ENCODE measurements around the gene FAM3C.
"Not testable (repeated sequence)": the region's sequence is repeated elsewhere in the genome, so short reads cannot be mapped to it uniquely, and the experiment has no call there.

The FAM3C gene

DNA sequence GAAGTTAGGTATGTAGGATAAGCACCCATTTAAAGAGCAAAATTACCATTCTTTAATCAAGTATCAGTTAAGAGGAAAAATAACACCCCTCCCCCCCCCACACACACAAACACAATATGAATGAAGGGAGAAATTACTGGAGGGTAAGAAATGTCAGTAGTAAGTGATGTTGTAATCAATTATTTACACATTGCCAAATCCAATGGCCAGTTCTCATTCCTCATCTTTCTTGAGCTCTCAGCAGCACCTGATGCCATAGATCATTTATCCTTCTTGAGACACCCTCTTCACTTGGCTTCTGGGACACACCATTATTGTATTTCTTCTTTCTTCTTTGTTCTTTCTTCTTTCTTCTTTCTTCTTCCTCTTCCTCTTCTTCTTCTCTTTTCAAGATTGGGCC, 33.7 kb upstream of the FAM3C start:
- H3K27me3 ChIP-seq (ENCODE audit: control insufficient read depth, low read length) = no peaks in the 10 kb centered on the region
- H3K9me3 ChIP-seq (ENCODE audit: control insufficient read depth, insufficient read depth, low read length) = no peaks in the 10 kb centered on the region
- H3K36me3 ChIP-seq (ENCODE audit: control insufficient read depth, low read length) = no peaks in the 10 kb centered on the region
- no peaks in the 10 kb centered on the region for H4K20me1 ChIP-seq (ENCODE audit: control insufficient read depth, insufficient read depth, low read depth, low read length)
- H3K79me2 ChIP-seq (ENCODE audit: control insufficient read depth, low read length) = no peaks in the 10 kb centered on the region
- H3K27ac ChIP-seq (ENCODE audit: low read depth, low read length) = no peak overlapping the region
- TF ChIP-seq EZH2phosphoT487 (IDR thresholded peaks at IDR 0.05; ENCODE audit: borderline replicate concordance, low read length) = no peak
- no peak overlapping the region for H3K4me2 ChIP-seq (ENCODE audit: low read length)
- H3K9me2 ChIP-seq (replicated peaks; ENCODE audit: control insufficient read depth, low read length) = no peaks in the 10 kb centered on the region
- H3K4me3 ChIP-seq (ENCODE audit: low read length) = no peak overlapping the region
- H3K4me1 ChIP-seq (ENCODE audit: control insufficient read depth, low read length) = peaks cover 12% of the 10 kb centered on the region
- H3F3A ChIP-seq (ENCODE audit: control insufficient read depth, insufficient read depth) = no peaks in the 10 kb centered on the region

DNA sequence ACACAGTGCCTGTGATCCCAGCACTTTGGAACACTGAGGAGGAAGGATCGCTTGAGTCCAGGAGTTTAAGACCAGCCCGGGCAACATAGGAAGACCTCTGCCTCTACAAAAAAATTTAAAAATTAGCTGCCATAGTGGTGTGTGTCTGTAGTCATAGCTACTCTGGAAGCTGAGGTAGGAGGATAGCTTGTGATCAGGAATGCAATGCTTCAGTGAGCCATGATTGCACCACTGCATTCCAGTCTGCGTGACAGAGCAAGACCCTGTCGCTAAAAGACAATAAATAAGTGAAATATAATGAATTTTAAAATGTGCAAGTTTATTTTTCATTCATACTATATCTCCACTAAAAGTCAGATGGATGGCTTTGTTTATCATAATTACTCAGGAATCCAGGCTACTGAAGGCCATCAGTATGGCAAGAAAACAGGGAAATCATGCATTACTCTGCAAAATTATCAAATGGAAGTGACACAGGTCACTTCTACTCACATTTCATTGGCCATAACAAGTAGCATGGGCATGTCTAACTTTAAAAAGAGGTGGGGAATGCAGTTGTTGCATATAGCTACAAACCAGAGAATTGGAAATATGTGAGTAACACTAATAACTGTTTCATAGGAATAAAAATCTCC, 32.9 kb upstream of the FAM3C start:
- H3K4me1 ChIP-seq (ENCODE audit: control insufficient read depth, low read length) = peaks cover 12% of the 10 kb centered on the region
- no peak for TF ChIP-seq EZH2phosphoT487 (IDR thresholded peaks at IDR 0.05; ENCODE audit: borderline replicate concordance, low read length)
- TF ChIP-seq, protein P1, sequence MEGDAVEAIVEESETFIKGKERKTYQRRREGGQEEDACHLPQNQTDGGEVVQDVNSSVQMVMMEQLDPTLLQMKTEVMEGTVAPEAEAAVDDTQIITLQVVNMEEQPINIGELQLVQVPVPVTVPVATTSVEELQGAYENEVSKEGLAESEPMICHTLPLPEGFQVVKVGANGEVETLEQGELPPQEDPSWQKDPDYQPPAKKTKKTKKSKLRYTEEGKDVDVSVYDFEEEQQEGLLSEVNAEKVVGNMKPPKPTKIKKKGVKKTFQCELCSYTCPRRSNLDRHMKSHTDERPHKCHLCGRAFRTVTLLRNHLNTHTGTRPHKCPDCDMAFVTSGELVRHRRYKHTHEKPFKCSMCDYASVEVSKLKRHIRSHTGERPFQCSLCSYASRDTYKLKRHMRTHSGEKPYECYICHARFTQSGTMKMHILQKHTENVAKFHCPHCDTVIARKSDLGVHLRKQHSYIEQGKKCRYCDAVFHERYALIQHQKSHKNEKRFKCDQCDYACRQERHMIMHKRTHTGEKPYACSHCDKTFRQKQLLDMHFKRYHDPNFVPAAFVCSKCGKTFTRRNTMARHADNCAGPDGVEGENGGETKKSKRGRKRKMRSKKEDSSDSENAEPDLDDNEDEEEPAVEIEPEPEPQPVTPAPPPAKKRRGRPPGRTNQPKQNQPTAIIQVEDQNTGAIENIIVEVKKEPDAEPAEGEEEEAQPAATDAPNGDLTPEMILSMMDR (IDR thresholded peaks at IDR 0.05; ENCODE audit: low read depth, low read length, poor library complexity, severe bottlenecking) = no peak
- H3K9me2 ChIP-seq (replicated peaks; ENCODE audit: control insufficient read depth, low read length) = no peaks in the 10 kb centered on the region
- H3K9me3 ChIP-seq (ENCODE audit: control insufficient read depth, insufficient read depth, low read length) = no peaks in the 10 kb centered on the region
- no peaks in the 10 kb centered on the region for H3K79me2 ChIP-seq (ENCODE audit: control insufficient read depth, low read length)
- H3K36me3 ChIP-seq (ENCODE audit: control insufficient read depth, low read length) = no peaks in the 10 kb centered on the region
- no peaks in the 10 kb centered on the region for H4K20me1 ChIP-seq (ENCODE audit: control insufficient read depth, insufficient read depth, low read depth, low read length)
- H3K27me3 ChIP-seq (ENCODE audit: control insufficient read depth, low read length) = no peaks in the 10 kb centered on the region
- H3K4me2 ChIP-seq (ENCODE audit: low read length) = no peak overlapping the region
- no peaks in the 10 kb centered on the region for H3F3A ChIP-seq (ENCODE audit: control insufficient read depth, insufficient read depth)
- H3K27ac ChIP-seq (ENCODE audit: low read depth, low read length) = no peak overlapping the region
- H3K4me3 ChIP-seq (ENCODE audit: low read length) = no peak overlapping the region

DNA sequence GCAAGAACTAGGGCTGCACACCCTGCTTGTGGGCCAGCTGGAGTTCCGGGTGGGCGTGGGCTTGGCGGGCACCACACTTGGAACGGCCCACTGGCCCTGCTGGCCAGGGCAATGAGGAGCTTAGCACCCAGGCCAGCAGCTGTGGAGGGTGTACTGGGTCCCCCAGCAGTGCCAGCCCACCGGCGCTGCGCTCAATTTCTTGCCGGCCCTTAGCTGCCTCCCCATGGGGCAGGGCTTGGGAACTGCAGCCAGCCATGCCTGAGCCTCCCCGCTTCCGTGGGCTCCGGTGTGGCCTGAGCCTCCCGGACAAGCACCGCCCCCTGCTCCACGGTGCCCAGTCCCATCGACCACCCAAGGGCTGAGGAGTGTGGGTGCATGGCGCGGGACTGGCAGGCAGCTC, 25.6 kb upstream of the FAM3C start:
- not testable (repeated sequence) for H3K9me3 ChIP-seq (ENCODE audit: control insufficient read depth, insufficient read depth, low read length); H4K20me1 ChIP-seq (ENCODE audit: control insufficient read depth, insufficient read depth, low read depth, low read length)

DNA sequence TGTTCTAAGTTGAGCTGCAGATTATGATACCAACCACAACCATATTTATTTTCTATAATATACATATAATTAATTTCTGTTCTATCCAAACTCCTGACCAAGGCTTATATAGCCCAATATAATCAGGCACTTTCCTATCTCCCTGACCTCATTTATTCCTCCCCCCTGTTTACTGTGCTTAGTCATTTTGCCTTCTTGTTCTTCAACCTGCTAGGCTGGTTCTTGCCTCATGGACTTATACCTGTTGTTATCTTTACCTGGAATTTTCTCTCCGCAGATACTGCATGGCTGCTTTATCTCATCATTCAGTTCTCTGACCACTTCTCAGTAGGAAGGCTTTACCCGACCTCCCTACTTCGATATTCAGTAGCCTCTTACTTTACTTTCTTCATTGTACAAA, 24.9 kb upstream of the FAM3C start:
- Histone ChIP-seq H3K4me2 (ENCODE audit: low read length) (no peak overlapping the region), H4K20me1 (ENCODE audit: control insufficient read depth, insufficient read depth, low read depth, low read length) (no peaks in the 10 kb centered on the region), H3K27me3 (ENCODE audit: control insufficient read depth, low read length) (no peaks in the 10 kb centered on the region), H3K9me3 (ENCODE audit: control insufficient read depth, insufficient read depth, low read length) (0 out of 2 replicates have a peak, but pooled peaks cover 3% of the 10 kb centered on the region), H3K4me3 (ENCODE audit: low read length) (no peak overlapping the region), H3K9me2 (replicated peaks; ENCODE audit: control insufficient read depth, low read length) (no peaks in the 10 kb centered on the region), H3K27ac (ENCODE audit: low read depth, low read length) (no peak overlapping the region), H3K79me2 (ENCODE audit: control insufficient read depth, low read length) (no peaks in the 10 kb centered on the region), H3K36me3 (ENCODE audit: control insufficient read depth, low read length) (no peaks in the 10 kb centered on the region), H3K4me1 (ENCODE audit: control insufficient read depth, low read length) (no peaks in the 10 kb centered on the region), H3F3A (ENCODE audit: control insufficient read depth, insufficient read depth) (no peaks in the 10 kb centered on the region)
- TF ChIP-seq, protein P1 (IDR thresholded peaks at IDR 0.05; ENCODE audit: low read depth, low read length, poor library complexity, severe bottlenecking) = no peak
- no peak for TF ChIP-seq EZH2phosphoT487 (IDR thresholded peaks at IDR 0.05; ENCODE audit: borderline replicate concordance, low read length)

More for the DNA sequence above, 25.6 kb upstream of the FAM3C start:
- not testable (repeated sequence) for H3K4me3 ChIP-seq (ENCODE audit: low read length); H3K27me3 ChIP-seq (ENCODE audit: control insufficient read depth, low read length); H3K9me2 ChIP-seq (replicated peaks; ENCODE audit: control insufficient read depth, low read length); H3K36me3 ChIP-seq (ENCODE audit: control insufficient read depth, low read length); H3F3A ChIP-seq (ENCODE audit: control insufficient read depth, insufficient read depth); H3K4me2 ChIP-seq (ENCODE audit: low read length); H3K4me1 ChIP-seq (ENCODE audit: control insufficient read depth, low read length); H3K79me2 ChIP-seq (ENCODE audit: control insufficient read depth, low read length); H3K27ac ChIP-seq (ENCODE audit: low read depth, low read length)

Measured in DOHH2 (cell line).